HG03521 (cell line): ENCODE data around the gene BCL3.
"Not testable (repeated sequence)": the region's sequence is repeated elsewhere in the genome, so short reads cannot be mapped to it uniquely, and the experiment has no call there.

Source experiments
- ATAC-seq: cut with Tn5 transposase; IDR thresholded peaks from one replicate; pipeline ENCODE4 v1.9.1; 2021; ENCODE audit warnings: mild to moderate bottlenecking, moderate library complexity; ENCODE audit not compliant: unreplicated experiment

Gene BCL3

DNA sequence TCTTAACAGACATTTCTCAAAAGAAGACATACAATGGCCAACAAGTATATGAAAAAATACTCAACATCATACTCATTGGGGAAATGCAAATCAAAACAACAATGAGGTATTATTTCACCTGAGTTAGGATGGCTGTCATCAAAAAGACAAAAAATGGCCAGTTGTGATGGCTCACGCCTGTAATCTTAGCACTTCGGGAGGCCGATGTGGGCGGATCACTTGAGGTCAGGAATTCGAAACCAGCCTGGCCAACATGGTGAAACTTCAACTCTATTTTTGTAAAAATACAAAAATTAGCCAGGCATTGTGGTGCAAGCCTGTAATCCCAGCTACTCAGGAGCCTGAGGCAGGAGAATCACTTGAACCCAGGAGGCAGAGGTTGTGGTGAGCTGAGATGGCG is 27.6 kb upstream of the BCL3 start:
- no peak for ATAC-seq

DNA sequence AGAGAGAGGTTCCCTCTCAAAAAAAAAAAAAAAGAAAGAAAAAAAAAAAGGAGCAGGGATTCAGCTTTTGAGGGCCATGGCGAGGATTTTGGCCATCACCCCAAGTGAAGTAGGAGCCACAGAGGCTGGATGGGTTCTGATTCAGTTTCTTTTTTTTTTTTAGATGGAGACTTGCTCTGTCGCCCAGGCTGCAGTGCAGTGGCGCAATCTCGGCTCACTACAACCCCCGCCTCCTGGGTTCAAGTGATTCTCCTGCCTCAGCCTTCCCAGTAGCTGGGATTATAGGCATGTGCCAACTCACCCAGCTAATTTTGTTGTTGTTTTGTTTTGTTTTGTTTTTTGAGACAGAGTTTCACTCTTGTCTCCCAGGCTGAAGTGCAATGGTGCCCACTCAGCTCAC is 27.1 kb upstream of the BCL3 start:
- ATAC-seq, result not testable (repeated sequence)

DNA sequence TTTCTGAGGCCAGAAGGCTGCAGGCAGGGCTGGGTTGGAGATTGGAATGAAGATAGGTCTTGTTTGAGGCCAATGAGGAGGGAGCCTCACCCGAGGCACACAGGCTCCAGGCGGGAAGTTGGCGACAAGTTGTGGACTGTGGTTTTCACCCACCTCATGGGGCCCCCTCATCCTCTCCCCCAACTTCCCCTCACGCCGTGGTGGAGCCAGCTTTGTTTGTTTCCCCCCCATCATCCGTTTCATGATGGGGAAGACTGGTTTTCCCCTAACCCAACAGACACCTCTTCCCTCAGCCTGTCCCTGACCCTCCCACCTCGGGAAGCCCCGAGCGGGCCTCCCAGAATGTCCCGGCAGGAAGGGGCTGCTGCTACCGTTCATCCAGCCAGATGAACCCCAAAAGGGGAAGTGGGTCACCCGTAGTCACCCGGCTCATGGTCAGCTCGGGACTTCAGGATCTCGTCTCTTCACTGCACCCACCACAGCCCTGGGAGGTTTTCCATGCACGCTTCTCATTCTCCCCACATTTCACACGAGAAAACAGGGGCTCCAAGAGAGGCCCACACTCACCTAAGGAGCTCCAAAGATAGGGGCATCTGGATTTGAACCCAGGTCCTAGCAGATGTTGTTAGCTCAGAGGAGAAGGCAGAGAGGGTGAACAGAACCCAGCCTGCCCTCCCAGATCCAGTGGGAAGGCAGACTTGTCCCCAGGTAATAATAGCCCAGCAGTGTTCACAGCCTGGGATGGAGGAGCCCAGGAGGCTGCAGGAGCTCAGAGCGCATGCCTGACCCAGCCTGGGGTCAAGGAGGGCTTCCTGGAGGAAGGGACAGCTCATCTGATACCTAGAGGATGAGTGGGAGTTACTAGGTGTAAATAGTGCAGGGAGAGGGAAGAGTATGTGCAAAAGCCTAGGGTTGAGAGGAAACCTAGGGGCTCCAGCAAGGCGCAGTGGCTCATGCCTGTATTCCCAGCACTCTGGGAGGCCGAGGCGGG is 26.1 kb upstream of the BCL3 start:
- ATAC-seq, result no peak

DNA sequence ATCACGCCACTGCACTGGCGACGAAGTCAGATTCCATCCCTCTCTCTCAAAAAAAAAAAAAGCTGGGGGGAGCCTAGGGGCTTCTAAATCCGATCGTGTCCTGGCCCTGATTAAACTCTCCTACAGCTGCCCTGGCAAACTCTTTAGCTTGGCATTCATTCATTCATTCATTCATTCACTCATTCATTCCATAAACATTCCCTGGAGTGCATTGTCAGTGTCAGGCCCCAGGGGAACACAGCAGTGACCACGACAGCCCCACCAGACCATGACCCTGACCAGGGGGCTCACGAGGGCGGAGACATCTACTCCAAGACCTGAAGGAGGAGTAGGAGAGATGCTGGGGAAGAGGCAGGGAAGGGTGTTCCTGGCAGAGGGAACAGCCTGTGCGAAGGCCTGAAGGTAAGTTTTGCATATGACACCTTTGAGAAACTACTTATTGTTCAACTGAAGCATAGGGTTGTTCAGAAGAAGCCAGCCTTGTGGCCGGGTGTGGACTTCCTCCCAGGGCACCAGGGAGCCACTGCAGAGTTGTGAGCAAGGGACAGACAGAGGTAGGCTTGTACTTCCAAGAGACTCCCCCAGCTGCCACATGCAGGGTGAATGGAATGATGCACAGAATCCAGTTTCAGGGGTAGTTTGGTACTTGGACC is 25.1 kb upstream of the BCL3 start:
- ATAC-seq, result peak; percentile 21

DNA sequence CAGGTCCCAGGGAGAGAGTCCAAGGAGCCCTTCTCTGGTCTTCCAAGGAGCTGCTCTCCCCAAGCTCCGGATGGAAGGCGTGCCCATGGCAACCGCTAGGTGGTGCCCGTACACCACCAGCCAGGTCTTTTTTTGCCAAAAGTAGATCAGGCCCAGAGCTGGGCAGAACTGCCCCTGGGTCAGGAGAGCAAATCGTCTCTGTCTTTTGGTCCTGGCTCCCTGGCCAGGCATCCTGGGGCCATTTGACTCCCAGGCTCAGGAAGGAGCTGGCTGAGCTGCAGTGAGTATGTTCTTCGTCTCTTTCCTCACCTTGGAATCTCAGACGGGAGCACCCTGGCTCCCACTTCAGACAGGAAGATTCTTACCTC is 24.6 kb upstream of the BCL3 start:
- ATAC-seq, result peak; percentile 62

DNA sequence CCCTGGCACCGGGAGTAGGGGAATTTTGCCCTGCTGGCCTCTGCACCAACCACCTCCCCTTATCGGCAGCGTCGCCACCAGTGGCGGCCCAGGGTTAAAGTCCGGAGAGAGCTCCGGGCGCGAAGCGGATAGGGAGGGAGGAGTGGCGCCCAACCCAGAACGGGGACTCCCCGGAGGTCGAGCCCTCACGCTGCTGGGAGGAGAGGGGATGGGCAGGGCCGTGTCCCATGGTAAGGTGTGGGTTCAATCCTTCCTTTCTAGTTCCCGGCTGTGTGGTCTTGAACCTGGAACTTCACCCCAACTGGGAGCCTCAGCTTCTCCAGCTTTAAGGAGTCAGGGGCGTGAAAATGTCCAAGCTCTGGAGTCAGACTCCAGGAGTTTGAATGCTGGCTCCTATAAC is 23.3 kb upstream of the BCL3 start:
- ATAC-seq, result no peak

DNA sequence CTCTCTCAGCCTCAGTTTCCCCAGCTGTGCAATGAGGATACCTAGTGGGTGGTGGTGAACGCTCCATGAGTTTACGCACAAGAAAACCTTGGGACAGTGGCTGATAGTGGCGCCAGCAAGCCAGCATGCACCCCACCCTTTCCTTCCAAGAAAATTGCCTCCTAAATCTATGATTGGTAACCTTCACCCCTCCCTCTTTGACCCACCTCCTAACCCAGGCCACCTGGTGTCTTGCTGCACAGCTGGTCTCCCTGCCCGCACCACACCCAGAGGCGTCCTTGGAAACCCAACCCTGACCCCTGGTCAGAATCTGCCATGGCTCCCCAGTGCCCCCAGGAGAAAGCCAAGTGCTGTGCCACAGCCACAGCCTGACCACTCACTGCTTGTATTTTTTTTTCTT is 22.8 kb upstream of the BCL3 start:
- no peak for ATAC-seq

DNA sequence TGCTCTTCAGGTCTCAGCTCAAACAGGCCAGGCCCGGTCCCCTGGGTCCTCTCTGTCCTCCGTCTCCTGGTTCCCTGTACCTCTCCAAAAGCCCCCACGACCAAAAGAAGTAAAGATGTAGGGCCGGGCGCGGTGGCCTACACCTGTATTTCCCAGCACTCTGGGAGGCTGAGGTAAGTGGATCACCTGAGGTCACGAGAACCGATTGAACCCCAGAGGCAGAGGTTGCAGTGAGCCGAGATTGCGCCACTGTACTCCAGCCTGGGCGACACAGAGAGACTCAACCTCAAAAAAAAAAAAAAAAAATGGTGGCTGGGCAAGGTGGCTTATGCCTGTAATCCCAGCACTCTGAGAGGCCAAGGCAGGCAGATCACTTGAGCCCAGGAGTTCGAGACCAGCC is 22.0 kb upstream of the BCL3 start:
- no peak for ATAC-seq

DNA sequence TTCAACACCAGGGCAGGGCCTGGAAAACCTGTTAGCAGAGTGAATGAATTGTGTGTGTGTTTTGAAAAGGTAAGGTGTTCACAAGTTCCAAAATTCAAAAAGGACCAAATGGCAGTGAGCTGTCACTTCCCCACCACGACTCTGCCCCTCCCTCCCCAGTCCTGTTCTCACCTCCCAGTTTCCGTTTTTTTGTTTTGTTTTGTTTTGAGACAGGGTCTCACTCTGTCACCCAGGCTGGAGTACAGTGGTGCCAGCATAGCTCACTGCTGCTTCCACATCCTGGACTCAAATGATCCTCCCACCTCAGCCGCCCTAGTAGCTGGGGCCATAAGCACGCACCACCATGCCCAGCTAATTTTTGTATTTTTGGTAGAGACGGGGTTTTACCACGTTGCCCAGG is 20.3 kb upstream of the BCL3 start:
- no peak for ATAC-seq

DNA sequence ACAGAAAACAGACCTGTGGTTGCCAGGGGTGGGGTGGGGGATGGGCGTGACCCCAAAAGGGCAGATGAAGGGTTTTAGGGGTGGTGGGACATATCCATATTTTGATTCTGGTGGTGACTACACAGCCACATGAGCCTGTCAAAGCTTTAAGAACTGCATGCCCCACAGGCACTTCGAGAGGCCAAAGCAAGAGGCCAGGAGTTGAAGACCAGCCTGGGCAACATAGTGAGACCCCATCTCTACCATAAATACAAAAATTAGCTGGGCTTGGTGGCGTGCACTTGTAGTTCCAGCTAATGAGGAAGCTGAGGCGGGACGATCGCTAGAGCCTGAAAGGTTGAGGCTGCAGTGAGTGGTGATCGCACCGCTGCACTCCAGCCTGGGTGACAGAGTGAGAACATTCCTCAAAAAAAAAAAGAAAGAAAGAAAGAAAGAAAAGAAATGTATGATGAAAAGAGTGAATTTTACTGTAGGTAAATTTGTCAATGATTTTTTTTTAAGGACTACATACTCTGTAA is 18.9 kb upstream of the BCL3 start:
- ATAC-seq, result no peak

DNA sequence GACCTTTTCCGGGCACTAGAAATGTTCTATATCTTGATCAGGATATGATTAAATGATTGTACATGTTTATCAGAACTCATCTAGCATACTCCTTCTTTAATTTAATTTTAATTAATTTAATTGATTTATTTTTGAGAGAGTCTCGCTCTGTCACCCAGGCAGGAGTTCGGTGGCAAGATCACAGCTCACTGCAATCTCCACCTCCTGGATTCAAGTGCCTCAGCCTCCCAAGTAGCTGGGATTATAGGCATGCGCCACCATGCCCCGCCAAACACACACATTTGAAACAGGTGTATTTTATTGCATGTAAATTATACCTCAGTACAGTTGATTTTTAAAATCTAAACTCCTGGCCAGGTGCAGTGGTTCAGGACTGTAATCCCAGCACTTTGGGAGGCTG is 17.4 kb upstream of the BCL3 start:
- ATAC-seq, result no peak

DNA sequence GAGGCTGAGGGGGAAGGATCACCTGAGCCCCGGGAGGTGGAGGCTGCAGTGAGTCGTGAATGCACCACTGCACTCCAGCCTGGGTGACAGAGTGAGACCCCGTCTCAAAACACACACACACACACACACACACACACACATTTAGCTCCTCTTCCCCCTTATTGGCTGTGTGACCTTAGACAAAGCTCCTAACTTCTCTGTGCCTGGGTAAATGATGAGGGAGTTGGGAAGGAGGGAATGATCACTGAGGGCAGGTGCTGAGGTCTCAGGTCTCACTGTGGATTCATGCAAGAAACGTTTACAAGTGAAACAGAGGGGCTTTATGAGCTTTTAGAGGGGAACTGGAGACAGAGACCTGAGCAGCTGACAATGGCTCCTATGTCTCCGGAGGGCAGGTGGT is 16.9 kb upstream of the BCL3 start:
- no peak for ATAC-seq

DNA sequence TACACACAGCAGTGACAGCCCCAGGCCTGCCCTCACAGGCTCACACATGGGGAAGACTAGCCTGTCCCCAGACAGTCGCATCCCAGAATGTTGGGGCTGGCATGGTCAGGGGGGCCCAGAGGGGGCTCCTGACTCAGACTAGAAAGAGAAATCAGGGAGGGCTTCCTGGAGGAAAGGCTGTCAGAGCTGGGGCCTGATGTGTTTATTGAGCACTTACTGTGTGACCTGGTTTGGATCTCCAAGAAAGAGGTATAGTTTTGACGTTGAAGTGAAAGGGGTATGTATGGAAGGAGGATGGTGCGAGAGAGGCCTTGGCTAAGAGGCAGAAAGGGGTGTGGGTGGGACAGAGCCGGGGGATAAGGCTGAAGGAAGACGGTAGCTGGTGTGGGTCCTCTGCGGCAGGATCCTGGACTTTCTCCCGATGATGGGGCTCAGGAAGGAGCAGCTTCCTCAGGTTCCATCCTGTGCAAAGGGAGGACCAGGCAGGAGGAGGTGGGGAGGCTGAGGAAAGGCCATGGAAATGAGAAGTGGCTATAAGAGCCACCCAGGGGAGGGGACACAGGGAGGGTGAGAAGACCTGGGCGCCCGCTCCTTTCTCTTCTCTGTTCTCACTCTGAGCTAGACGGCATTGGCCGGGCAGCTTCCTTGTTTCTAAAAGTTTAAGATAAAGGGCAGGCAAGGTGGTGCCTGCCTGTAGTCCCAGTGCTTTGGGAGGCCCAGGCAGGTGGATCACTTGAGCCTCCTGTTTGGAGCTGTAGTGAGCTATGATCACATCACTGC is 16.1 kb upstream of the BCL3 start:
- no peak for ATAC-seq

DNA sequence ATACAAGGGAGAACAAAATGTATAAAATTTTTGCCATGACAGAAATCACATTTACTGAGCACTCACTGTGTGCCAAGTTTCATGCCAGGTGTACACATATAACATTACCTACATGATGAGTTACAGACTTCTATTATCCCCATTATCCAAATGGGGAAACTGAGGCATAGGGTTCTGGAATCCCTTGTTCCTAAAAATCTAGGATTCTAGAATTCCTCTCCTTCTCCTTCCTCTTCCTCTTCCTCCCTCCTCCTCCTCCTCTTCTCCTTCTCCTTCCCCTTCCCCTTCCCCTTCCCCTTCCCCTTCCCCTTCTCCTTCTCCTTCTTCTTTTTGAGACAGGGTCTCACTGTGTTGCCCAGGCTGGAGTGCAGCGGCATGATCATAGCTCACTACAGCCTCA is 14.2 kb upstream of the BCL3 start:
- ATAC-seq, result no peak

DNA sequence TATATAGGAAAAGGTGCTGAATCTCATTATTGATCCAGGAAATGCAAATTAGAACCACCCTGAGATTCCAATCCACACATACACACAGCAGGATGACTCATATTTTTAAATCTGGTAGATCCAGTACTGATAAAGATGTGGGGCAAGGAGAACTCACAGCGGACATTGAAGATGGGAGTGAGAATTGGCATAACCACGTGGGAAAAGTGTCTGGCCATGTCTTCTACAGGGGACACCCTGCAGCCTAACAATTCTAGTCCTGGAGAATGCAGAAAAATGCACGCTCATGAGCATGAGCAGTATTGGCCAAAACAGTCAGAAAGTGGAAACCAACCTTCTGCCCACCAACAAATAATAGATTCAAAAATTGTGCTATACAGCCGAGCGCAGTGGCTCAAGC is 13.5 kb upstream of the BCL3 start:
- no peak for ATAC-seq

DNA sequence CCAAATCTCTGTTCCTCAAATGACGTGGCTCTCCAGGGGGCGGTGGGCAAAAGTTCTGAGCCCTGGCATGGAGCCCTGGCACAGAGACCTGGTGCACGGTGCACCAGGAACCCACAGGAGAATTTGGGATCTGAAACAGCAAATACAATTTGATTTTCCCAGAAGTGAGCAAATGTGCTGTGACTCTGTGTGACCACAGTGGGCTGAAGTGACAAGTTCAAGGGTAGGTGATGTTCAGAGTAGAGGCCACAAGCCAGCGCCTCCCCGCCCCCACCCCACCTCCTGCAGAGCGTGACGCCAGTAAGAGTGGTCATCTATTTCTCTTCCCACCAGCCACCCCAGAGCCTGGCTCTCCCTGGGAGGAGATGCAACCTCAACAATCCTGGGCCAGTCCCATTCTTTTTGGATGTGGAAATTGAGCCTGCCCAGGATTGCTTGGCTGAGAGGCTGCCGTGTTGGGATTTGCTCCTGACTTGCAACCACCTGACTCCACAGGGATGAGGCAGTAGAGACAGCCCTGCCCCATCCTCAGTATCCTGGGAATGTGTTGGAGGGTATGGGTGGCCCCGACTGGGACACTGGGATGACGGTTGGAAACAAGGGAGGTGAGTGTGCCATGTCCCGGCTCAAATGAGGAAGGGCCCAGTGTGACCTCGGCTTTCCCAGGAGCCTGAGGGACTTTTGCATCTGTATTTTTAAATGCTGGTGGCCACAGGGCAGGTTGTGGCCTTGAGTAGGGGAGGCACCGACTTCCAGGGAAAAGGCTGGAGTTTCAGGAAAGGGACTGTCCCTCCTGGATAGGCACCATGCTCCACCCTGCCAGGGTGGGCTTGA is 11.1 kb upstream of the BCL3 start:
- ATAC-seq, result no peak

DNA sequence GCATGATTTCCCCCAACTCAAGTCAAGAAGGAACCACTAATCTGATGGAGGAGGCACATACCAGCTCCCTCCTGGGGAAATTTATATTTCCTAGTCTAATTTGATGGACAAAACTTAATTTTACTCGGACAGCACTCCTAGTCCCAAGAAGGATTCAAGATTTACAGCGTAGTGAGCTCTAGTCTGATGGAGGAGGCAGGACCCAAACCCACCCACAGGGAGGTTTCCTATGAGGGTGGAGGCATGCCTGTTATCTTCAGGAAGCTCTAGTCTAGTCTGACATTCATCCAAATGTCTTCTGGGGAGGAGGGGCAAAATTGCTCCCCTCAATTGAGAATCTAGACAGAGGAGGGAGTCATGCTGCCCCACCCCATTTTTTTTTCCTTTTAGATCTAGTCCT is 10.4 kb upstream of the BCL3 start:
- ATAC-seq, result no peak

DNA sequence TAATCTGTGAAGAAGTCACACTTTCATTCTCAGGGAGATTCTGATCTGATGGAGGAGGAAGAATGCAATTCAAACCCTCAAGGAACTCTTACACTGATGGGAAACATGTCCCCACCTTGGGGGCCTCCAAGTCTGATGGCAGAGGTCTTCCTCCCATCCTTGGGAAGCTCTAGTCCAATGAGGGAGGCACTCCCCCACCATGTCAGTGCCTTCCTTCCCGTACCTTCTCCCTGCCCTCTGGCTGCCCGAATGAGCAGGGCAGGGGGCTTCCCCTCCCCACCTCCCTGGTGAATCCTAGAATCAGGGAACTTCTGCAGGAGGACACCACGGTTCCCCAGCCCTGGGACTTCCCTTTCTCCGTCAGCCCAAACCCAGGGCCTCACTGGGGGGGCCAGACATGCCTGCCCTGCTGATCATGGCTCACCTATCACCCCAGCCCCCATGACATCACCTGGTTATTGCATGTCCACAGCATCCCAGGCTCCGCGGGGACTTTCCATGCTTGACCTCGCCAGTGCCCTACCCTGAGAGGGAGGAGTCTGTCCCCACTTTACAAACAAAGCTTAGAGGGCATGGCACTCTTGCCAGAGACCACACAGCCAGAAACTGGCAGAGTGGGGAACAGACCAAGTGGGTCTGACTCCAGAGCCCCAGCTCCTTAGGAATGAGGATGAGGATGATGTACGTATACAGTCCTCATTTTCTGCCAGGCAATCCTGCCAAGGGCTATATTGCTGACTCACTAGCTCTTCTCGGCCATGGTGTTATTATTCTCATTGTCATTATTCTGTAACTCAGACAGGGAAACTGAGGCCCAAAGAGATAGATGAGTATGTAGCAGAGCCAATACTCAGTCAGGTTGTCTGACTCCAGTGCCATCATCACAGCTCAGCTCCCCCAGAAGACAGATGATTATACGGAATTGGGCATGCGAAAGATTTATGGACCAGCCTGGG is 9.6 kb upstream of the BCL3 start:
- no peak for ATAC-seq

DNA sequence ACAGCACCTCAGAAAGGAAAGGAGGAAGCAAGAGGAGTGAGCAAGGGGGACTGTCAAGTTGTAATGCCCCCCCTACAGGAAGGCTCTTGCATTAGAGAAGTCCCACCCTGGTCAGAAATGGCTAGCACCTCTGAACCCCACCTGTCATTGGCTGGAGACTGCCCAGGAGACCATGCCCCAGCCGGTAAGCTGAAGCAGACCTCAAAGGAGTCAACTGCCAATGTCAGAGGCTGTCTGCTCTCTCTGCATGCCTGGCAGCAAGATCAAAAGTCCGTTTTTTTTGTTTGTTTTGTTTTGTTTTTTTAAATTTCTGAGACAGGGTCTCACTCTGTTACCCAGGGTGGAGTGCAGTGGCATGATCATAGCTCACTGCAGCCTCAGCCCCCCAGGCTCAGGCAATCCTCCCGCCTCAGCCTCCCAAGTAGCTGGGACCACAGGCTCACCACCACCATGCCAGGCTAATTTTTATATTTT is 8.1 kb upstream of the BCL3 start:
- no peak for ATAC-seq
